Neural crest cell (in vitro differentiated cells): ENCODE results near the gene WBP2. TPM values are rescaled to one million over a fixed set of nuclear protein-coding genes. Genes with fewer than 3 reads are reported as not detected.

ENCODE experiments used
- DNase-seq: peaks from one replicate; pipeline ENCODE4 v3.0.0; 2021; ENCODE audit warnings: low read depth, mixed read lengths, low spot score
- H3K27ac Mint-ChIP-seq: one replicate; pipeline ENCODE4 v1.8.0; 2021; ENCODE audit warnings: mild to moderate bottlenecking, mixed read lengths; ENCODE audit not compliant: unreplicated experiment
- H3K27me3 Mint-ChIP-seq: 2 replicates; pipeline ENCODE4 v1.8.0; 2021; ENCODE audit warnings: low read depth, mild to moderate bottlenecking, mixed read lengths
- H3K36me3 Mint-ChIP-seq: 2 replicates; pipeline ENCODE4 v1.8.0; 2021; ENCODE audit warnings: low read depth, mild to moderate bottlenecking, mixed read lengths
- H3K4me1 Mint-ChIP-seq: 2 replicates; pipeline ENCODE4 v1.8.0; 2021; ENCODE audit warnings: mixed read lengths
- H3K4me3 Mint-ChIP-seq: one replicate; pipeline ENCODE4 v1.8.0; 2021; ENCODE audit warnings: mild to moderate bottlenecking, mixed read lengths
- H3K9me3 Mint-ChIP-seq: 2 replicates; pipeline ENCODE4 v1.8.0; 2021; ENCODE audit warnings: mixed read lengths
- total RNA-seq: library from RNA; stranded (reverse); gene quantifications from 2 replicates; pipeline ENCODE4 v1.2.1, GENCODE V29; 2021
- TF ChIP-seq, protein P1 (sequence below): fragments of 200-600 bp; sonication (generic); conservative IDR thresholded peaks from 2 replicates; pipeline ENCODE4 v1.5.0; 2021; ENCODE audit warnings: antibody characterized with exemption, mild to moderate bottlenecking

The WBP2 gene
- total RNA-seq, 1 donor from 2014 or later: 49.3 TPM

DNA sequence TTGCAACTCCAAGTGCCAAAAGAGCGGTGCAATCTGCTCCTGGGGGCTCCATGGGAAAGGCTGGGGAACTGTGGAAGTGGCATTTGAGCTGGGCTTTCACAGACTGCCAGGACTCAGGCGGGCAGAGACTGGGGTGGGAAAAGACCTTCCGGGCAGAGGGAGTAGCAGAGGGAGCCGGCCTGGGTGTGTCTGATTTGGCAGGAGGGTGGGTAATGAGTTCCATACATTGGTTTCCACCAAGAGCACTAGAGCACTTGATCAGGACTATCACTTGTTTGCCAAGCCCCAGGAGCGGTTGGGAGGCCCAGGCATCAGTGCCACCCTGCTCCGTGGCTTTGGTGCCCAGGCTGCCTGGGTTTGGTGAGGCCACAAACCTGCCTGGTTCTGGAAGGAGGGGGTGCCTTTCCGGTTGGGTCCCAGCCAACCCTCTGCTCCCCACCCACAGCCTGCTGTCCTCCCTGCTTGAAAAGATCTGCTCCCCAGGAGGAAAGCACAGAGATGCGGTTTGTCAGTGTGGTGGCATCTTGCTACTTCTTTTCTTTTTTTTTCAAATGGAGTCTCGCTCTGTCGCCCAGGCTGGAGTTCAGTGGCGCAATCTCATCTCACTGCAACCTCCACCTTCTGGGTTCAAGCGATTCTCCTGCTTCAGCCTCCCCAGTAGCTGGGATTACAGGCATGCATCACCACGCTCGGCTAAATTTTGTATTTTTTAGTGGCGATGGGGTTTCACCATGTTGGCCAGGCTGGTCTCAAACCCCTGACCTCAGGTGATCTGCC, 26.7 kb upstream of the WBP2 start:
- DNase-seq: no peak
- H3K9me3 Mint-ChIP-seq: no peaks in the 10 kb centered on the region
- no peak overlapping the region for H3K27ac Mint-ChIP-seq
- H3K4me3 Mint-ChIP-seq: no peak overlapping the region
- TF ChIP-seq, protein P1, sequence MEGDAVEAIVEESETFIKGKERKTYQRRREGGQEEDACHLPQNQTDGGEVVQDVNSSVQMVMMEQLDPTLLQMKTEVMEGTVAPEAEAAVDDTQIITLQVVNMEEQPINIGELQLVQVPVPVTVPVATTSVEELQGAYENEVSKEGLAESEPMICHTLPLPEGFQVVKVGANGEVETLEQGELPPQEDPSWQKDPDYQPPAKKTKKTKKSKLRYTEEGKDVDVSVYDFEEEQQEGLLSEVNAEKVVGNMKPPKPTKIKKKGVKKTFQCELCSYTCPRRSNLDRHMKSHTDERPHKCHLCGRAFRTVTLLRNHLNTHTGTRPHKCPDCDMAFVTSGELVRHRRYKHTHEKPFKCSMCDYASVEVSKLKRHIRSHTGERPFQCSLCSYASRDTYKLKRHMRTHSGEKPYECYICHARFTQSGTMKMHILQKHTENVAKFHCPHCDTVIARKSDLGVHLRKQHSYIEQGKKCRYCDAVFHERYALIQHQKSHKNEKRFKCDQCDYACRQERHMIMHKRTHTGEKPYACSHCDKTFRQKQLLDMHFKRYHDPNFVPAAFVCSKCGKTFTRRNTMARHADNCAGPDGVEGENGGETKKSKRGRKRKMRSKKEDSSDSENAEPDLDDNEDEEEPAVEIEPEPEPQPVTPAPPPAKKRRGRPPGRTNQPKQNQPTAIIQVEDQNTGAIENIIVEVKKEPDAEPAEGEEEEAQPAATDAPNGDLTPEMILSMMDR: no peak
- peaks cover 5% of the 10 kb centered on the region for H3K4me1 Mint-ChIP-seq
- H3K36me3 Mint-ChIP-seq: no peaks in the 10 kb centered on the region
- H3K27me3 Mint-ChIP-seq: peaks cover 58% of the 10 kb centered on the region

DNA sequence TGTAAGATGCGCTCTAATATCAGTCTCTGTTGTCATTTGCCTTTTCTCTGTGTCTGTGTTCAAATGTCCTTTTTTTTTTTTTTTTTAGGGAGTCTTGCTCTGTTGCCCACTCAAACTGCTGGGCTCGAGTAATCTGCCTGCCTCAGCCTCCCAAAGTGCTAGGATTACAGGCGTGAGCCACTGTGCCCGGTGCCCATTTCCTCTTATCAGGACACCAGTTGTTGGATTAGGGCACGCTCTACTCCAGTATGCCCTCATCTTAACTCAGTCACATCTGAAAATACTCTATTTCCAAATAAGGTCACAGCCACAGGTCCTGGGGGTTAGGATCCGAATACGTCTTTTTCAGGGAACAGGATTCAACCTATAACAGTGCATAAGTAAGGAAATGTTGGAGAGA, 25.1 kb upstream of the WBP2 start:
- Mint-ChIP-seq H3K27me3 (peaks cover 62% of the 10 kb centered on the region), H3K27ac (no peak overlapping the region), H3K36me3 (no peaks in the 10 kb centered on the region), H3K9me3 (no peaks in the 10 kb centered on the region), H3K4me3 (peak overlapping the region; percentile 47), H3K4me1 (peaks cover 5% of the 10 kb centered on the region)
- DNase-seq: no peak
- TF ChIP-seq, protein P1: no peak

DNA sequence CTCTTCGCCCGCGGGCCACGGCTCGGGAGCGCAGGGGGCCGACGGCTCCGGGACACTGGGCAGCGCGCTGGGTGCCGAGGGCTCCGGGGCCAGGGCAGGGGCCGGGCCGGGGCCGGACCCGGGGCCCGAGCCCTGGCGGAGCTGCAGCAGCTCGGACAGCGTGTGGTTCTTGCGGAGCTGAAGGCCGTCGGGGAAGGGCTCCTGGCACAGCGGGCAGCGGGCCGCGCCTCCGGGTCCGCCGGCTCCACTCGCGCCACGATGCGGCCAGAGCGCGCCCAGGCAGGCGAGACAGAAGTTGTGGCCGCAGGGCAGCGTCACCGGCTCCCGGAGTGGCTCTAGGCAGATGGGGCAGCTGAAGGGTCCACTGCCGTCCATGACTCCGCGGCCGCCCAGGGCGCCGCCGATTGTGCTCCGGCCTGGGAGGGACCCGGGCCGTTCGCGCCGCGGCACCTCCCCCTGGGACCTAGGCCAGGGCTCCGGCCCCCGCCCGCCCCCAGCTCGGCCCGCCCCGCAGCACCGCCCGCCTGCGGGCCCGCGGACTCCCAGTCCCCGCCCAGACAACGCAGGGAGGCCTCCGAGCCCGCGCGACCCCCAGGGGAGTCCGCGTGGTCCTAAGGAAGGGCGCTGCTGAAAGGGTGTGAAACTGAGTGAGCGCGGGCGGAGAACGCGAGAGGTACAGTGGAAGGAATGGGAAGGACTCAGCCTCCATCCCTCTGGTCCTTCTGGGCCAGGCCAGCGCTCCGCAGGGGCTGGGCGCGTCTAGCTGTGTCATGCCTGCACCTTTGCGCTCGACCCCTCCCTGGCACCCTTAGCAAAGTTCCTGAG, 23.3 kb upstream of the WBP2 start, which contains the start of gene TRIM47:
Gene TRIM47 (minus strand): TSS at position 408 of the 825 bp plus-strand sequence. CDS start 33 bp downstream, at position 375.
- H3K27me3 Mint-ChIP-seq: peaks cover 66% of the 10 kb centered on the region
- peaks cover 5% of the 10 kb centered on the region for H3K4me1 Mint-ChIP-seq
- DNase-seq: no peak
- TF ChIP-seq, protein P1: no peak
- H3K36me3 Mint-ChIP-seq: no peaks in the 10 kb centered on the region
- peak within 1 kb of the TSS; percentile 62 for H3K4me3 Mint-ChIP-seq
- no peak within 1 kb of the TSS for H3K27ac Mint-ChIP-seq
- H3K9me3 Mint-ChIP-seq: no peaks in the 10 kb centered on the region

DNA sequence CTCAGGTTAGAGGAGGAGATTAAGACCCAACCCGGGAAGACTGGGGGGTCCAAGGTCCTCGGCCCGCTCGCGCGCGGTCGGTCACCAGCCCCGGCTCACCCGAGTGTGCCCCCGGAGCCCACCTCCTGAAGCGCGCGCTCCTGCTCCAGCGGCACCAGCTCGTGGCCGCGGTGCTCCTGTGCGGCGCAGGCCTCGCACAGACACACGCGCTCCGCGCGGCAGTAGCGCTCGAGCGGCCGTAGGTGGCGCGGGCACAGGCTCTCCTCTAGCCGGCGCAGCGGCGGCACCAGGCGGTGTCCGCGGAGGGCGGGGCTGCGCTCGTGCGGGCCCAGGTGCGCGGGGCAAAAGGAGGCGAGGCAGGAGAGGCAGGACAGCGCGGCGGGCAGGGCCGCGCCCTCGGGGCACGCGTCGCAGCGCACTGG, 22.6 kb upstream of the WBP2 start:
- no peak overlapping the region for H3K27ac Mint-ChIP-seq
- peak; percentile 61 for DNase-seq
- peaks cover 5% of the 10 kb centered on the region for H3K4me1 Mint-ChIP-seq
- H3K27me3 Mint-ChIP-seq: peaks cover 65% of the 10 kb centered on the region
- H3K36me3 Mint-ChIP-seq: no peaks in the 10 kb centered on the region
- peak overlapping the region; percentile 62 for H3K4me3 Mint-ChIP-seq
- TF ChIP-seq, protein P1: peak; percentile 64
- H3K9me3 Mint-ChIP-seq: no peaks in the 10 kb centered on the region

DNA sequence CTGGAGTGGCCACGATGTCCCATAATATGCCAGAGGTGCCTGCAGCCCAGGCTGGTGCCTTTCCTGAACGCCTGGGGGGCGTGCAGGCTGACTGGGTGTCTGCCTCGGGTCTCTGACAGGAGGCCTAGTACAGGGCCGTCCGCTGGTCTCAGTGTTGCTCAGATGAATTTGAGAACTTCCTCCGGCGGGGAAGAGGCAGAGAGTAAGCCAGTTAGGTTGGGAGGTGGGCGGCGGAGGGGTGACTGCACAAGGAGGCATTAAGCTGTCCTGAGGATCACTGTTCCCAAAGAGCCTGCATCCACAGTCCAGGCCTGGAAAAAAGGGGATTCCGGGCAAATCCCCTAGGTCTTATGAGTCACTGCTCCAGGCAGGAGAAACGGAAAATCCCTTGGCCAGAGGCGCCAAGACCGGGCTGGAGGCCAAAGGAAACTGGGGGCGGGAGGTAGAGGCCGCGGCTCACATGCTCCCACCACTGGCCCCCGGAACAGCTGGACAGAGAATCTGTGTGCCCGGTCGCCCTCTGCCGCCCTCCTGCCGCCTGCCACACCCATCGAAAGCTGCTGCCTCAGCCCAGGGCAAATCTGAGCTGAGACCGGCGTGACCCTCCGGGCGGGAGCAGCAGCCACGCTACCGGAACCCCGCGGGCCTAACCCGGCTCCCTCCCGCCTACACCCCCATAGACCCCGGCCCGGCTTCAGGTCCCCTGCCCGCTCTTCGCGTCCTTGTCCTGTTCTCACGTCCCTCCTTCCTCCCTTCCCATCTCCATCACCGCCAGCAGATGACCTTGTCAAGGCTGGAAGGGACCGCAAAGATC, 22.0 kb upstream of the WBP2 start:
- Mint-ChIP-seq H3K36me3 (no peaks in the 10 kb centered on the region), H3K27ac (no peak overlapping the region), H3K27me3 (peaks cover 60% of the 10 kb centered on the region), H3K4me3 (peak overlapping the region; percentile 62), H3K9me3 (no peaks in the 10 kb centered on the region), H3K4me1 (peaks cover 11% of the 10 kb centered on the region)
- DNase-seq: no peak
- TF ChIP-seq, protein P1: no peak
